A673 (cell line): ENCODE results near the gene MYH16. TPM values are rescaled to one million over a fixed set of nuclear protein-coding genes. Genes with fewer than 3 reads are reported as not detected.
"Not testable (repeated sequence)": the region's sequence is repeated elsewhere in the genome, so short reads cannot be mapped to it uniquely, and the experiment has no call there.

Experiments used
- BruUV-seq: library from RNA; stranded (reverse); fragments of 400-500 nt; replicated peaks from 2 replicates; lab custom pipeline; 2021; lab: Mats Ljungman, UMichigan
- CTCF ChIA-PET: fragments of 300-600 bp; sonication (Branson Sonifier 250); formaldehyde crosslinking; loops from one replicate; lab custom pipeline; 2022; ENCODE audit warnings: antibody characterized with exemption; lab: Charles Lee
- POLR2A ChIA-PET: fragments of 300-600 bp; sonication (Branson Sonifier 250); formaldehyde crosslinking; loops from one replicate; lab custom pipeline; 2022; ENCODE audit warnings: antibody characterized with exemption; ENCODE audit not compliant: low non-redundant PET; lab: Charles Lee
- DNase-seq: peaks from one replicate; pipeline ENCODE4 v3.0.0-alpha.2; 2015; ENCODE audit warnings: low spot score
- H3K27ac ChIP-seq: fragments of 200-600 bp; sonication (generic); 2 replicates; pipeline ENCODE4 v1.5.1; 2016; ENCODE audit warnings: mixed run types, low read depth, mild to moderate bottlenecking, mixed read lengths, antibody characterized with exemption, low read length; ENCODE audit not compliant: poor library complexity, severe bottlenecking
- H3K27me3 ChIP-seq: fragments of 200-600 bp; sonication (generic); replicated peaks from 2 replicates; pipeline ENCODE4 v1.6.1; 2017; ENCODE audit warnings: mixed run types, low read depth, mild to moderate bottlenecking, mixed read lengths, antibody characterized with exemption, low read length; ENCODE audit not compliant: insufficient read depth, poor library complexity
- H3K36me3 ChIP-seq: fragments of 200-600 bp; sonication (generic); 2 replicates; pipeline ENCODE4 v1.6.1; 2016; ENCODE audit warnings: mixed run types, mild to moderate bottlenecking, mixed read lengths, antibody characterized with exemption, low read length; ENCODE audit not compliant: insufficient read depth, poor library complexity, severe bottlenecking
- H3K4me1 ChIP-seq: fragments of 200-600 bp; sonication (generic); 2 replicates; pipeline ENCODE4 v1.6.1; 2017; ENCODE audit warnings: mixed run types, mild to moderate bottlenecking, mixed read lengths, antibody characterized with exemption, low read length; ENCODE audit not compliant: insufficient read depth, poor library complexity, severe bottlenecking
- H3K4me3 ChIP-seq: fragments of 200-600 bp; sonication (generic); 2 replicates; pipeline ENCODE4 v1.5.1; 2016; ENCODE audit warnings: low read depth, mixed run types, mild to moderate bottlenecking, mixed read lengths, low read length; ENCODE audit not compliant: poor library complexity, severe bottlenecking
- H3K9me3 ChIP-seq: fragments of 200-600 bp; sonication (generic); 2 replicates; pipeline ENCODE4 v1.6.1; 2016; ENCODE audit warnings: mixed run types, low read depth, mild to moderate bottlenecking, mixed read lengths, antibody characterized with exemption, low read length; ENCODE audit not compliant: poor library complexity, severe bottlenecking
- EZH2 ChIP-seq: fragments of 200-600 bp; sonication (generic); IDR thresholded peaks from 2 replicates; pipeline ENCODE4 v1.6.1; 2017; ENCODE audit warnings: borderline replicate concordance, low read depth, mild to moderate bottlenecking, mixed read lengths, antibody characterized with exemption, low read length; ENCODE audit not compliant: poor library complexity, severe bottlenecking
- intact Hi-C: fragments of 100-400 bp; cut with micrococcal nuclease; formaldehyde crosslinking; loops from one replicate; pipeline ENCODE4 v1.10.0; 2022; ENCODE audit not compliant: unreplicated experiment
- total RNA-seq: library from RNA; stranded (reverse); gene quantifications from 2 replicates; pipeline ENCODE4 v1.2.3, GENCODE V29; 2021
- TF ChIP-seq, protein P1 (sequence below): fragments of 300-800, 200-600 bp; sonication (generic); conservative IDR thresholded peaks from 2 replicates; pipeline ENCODE4 v1.5.1; 2017; ENCODE audit warnings: low read depth, mild to moderate bottlenecking, antibody characterized with exemption, low read length, moderate library complexity, mixed read lengths

MYH16 gene
- total RNA-seq, 1 experiment from 2014 or later: not detected

DNA sequence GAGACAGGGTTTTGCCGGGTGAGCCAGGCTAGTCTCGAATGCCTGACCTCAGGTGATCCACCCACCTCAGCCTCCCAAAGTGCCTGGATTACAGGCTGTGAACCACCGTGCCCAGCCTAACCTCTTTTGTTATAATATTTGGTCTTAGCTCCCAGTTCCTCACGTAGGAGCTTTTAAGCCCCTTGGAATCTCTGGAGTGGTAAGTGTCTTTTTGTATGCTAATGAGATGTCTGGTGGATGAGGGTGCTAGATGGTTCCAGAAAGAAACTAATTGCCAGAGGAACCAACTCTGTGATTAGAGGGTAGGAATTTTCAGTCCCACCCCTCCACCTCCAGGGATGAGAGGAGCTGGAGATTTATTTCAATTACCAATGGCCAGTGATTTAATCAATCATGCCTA is 47.7 kb downstream of the MYH16 start:
- Histone ChIP-seq H3K9me3 (no peaks in the 10 kb centered on the region), H3K4me3 (no peak overlapping the region), H3K36me3 (no peaks in the 10 kb centered on the region), H3K27me3 (no peaks in the 10 kb centered on the region), H3K27ac (no peak overlapping the region), H3K4me1 (peaks cover 4% of the 10 kb centered on the region)
- BruUV-seq: no TSS peak
- DNase-seq: no peak
- intact Hi-C loops: no loop called here
- ChIA-PET CTCF (no interaction called here), POLR2A (no interaction called here)
- TF ChIP-seq, protein P1, sequence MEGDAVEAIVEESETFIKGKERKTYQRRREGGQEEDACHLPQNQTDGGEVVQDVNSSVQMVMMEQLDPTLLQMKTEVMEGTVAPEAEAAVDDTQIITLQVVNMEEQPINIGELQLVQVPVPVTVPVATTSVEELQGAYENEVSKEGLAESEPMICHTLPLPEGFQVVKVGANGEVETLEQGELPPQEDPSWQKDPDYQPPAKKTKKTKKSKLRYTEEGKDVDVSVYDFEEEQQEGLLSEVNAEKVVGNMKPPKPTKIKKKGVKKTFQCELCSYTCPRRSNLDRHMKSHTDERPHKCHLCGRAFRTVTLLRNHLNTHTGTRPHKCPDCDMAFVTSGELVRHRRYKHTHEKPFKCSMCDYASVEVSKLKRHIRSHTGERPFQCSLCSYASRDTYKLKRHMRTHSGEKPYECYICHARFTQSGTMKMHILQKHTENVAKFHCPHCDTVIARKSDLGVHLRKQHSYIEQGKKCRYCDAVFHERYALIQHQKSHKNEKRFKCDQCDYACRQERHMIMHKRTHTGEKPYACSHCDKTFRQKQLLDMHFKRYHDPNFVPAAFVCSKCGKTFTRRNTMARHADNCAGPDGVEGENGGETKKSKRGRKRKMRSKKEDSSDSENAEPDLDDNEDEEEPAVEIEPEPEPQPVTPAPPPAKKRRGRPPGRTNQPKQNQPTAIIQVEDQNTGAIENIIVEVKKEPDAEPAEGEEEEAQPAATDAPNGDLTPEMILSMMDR: no peak
- TF ChIP-seq EZH2: no peak

DNA sequence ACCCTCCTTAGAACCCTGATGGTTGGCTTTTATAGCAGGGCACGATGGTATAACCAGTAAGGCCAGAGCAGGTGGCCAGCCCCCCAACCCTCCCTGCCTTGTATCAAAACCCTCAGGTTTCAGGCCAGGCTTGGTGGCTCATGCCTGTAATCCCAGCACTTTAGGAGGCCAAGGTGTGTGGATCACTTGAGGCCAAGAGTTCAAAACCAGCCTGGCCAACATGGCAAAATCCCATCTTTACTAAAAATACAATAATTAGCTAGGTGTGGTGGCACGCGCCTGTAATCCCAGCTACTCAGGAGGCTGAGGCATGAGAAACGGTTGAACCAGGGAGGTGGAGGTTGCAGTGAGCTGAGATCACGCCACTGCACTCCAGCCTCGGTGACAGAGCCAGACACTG is 50.0 kb downstream of the MYH16 start:
- H3K4me1 ChIP-seq, H3K27ac ChIP-seq, POLR2A ChIA-PET, H3K9me3 ChIP-seq, H3K4me3 ChIP-seq, DNase-seq, BruUV-seq, H3K27me3 ChIP-seq, intact Hi-C loops, H3K36me3 ChIP-seq, CTCF ChIA-PET: not testable (repeated sequence)

DNA sequence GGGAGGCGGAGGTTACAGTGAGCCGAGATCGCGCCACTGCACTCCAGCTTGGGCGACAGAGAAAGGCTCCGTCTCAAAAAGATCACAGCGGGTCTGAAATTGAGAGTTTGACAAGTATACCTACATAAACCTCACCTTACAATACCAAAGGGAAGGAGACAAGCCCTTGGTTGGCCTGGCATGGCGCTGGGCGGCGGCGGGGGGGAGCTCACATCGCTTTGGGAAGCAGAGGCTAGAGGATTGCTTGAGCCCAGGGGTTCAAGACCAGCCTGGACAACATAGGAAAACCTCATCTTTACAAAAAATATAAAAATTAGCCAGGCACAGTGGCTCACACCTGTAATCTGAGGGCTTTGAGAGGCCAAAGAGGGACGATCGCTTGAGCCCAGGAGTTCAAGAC is 51.9 kb downstream of the MYH16 start:
- intact Hi-C loops: no loop called here

More for the DNA sequence above, 51.9 kb downstream of the MYH16 start:
- BruUV-seq: no TSS peak
- CTCF ChIA-PET: interaction anchor here (0.6 kb wide), 1 partner anchor 192 kb away, joined by 3 read pairs; no protein-coding TSS in a partner anchor
- Histone ChIP-seq H3K4me3 (peak overlapping the region; percentile 77), H3K9me3 (no peaks in the 10 kb centered on the region), H3K27ac (peak overlapping the region; percentile 84), H3K27me3 (no peaks in the 10 kb centered on the region), H3K4me1 (peaks cover 4% of the 10 kb centered on the region), H3K36me3 (no peaks in the 10 kb centered on the region)
- TF ChIP-seq, protein P1: no peak
- no peak for TF ChIP-seq EZH2
- POLR2A ChIA-PET: no interaction called here
- no peak for DNase-seq
